Activated CD8-positive, alpha-beta T cell treated with anti-CD3 and anti-CD28 coated beads, Interleukin-2, amount 10 ng/mL, durations not matched to agents 7 days and 5 days (primary cell): ENCODE data around the gene ZMYM2. TPM values are rescaled to one million over a fixed set of nuclear protein-coding genes. Genes with fewer than 3 reads are reported as not detected.
A peak's percentile ranks its signal among the peaks of the same experiment; 100 is the strongest.
"Not testable (repeated sequence)": the region's sequence is repeated elsewhere in the genome, so short reads cannot be mapped to it uniquely, and the experiment has no call there.

Experiments used
- ATAC-seq: fragments of 150-1000 bp; cut with Tn5 transposase; one replicate; pipeline ENCODE4 v1.10.0; 2021; ENCODE audit warnings: moderate library complexity
- CTCF ChIA-PET: fragments of 350-600 bp; sonication (Branson Sonifier 250); formaldehyde crosslinking; loops from one replicate; lab custom pipeline; 2021; ENCODE audit warnings: antibody characterized with exemption; lab: Charles Lee
- POLR2A ChIA-PET: fragments of 350-600 bp; sonication (Branson Sonifier 250); formaldehyde crosslinking; loops from one replicate; lab custom pipeline; 2021; ENCODE audit warnings: antibody characterized with exemption; lab: Charles Lee
- DNase-seq: peaks from one replicate; pipeline ENCODE4 v3.0.0-alpha.2; 2020
- H3K27ac Mint-ChIP-seq: one replicate; pipeline ENCODE4 v1.8.0; 2021; ENCODE audit warnings: mild to moderate bottlenecking, mixed read lengths
- H3K27me3 Mint-ChIP-seq: one replicate; pipeline ENCODE4 v1.8.0; 2021; ENCODE audit warnings: low read depth, mixed read lengths
- H3K36me3 Mint-ChIP-seq: one replicate; pipeline ENCODE4 v1.8.0; 2021; ENCODE audit warnings: low read depth, mixed read lengths
- H3K4me1 Mint-ChIP-seq: one replicate; pipeline ENCODE4 v1.8.0; 2021; ENCODE audit warnings: low read depth, mixed read lengths
- H3K4me3 Mint-ChIP-seq: one replicate; pipeline ENCODE4 v1.8.0; 2021; ENCODE audit warnings: mild to moderate bottlenecking, mixed read lengths
- H3K9me3 Mint-ChIP-seq: one replicate; pipeline ENCODE4 v1.8.0; 2022; ENCODE audit warnings: mixed read lengths; ENCODE audit not compliant: insufficient read depth
- total RNA-seq, 2 experiments: library from RNA; stranded (reverse); gene quantifications; one replicate each; pipeline ENCODE4 v1.2.3, GENCODE V29; 2021

ZMYM2 gene
- total RNA-seq, 2 experiments from 2014 or later = 45.6 to 51.8 TPM

DNA sequence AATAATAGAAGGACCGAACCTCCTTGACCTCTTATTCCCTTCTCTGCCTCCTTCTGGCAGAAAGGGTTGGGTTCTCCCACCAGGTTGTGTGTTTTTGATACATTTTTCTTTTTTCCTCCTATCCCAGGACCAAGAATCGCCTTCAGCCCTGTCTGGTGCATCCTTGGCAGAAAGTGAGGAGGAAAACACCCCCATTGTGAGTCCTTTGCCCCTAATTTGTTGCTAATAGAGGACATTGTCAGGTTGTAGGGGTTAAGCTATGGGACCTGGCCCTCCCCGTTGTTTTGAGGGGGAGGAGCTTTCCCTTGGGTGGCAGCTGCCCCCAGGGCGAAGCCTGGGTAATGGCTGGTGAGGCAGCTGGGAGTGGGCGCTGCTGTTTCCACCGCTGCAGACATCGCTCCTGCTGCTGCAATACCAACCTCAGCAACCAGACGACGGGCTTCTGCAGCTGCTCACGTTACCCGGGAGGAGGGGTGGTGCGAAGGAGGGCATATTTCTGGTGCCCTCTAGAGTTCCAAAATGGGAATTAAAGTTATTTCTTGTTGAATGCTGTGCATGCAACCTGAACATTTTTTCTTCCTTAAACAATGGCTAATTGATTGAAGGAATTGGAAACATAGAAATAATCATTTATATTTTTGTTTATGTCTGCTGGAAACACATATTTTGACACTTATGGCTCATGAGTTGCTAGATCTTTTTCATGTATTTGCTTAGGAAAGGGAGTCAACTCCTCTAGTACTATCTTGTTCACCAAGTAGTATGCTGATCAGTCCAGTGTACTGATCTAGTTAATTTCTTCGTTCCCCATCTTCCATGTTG lies 1.5 kb downstream of the ZMYM2 start:
- POLR2A ChIA-PET = interaction anchor here (1.1 kb wide), 1 partner anchor 96 kb away, joined by 4 read pairs; no protein-coding TSS in a partner anchor
- CTCF ChIA-PET = interaction anchor here (0.7 to 1.3 kb wide), 9 partner anchors 9 to 168 kb away, joined by 3 to 12 read pairs (median 5); partner anchors contain the start of gene ZMYM5
- Mint-ChIP-seq H3K27ac (peak overlapping the region; percentile 99), H3K27me3 (peaks cover 2% of the 10 kb centered on the region), H3K9me3 (no peaks in the 10 kb centered on the region), H3K4me3 (peak overlapping the region; percentile 96), H3K36me3 (peaks cover 13% of the 10 kb centered on the region), H3K4me1 (peaks cover 27% of the 10 kb centered on the region)
- ATAC-seq (peak; percentile 47), DNase-seq (peak; percentile 91)

DNA sequence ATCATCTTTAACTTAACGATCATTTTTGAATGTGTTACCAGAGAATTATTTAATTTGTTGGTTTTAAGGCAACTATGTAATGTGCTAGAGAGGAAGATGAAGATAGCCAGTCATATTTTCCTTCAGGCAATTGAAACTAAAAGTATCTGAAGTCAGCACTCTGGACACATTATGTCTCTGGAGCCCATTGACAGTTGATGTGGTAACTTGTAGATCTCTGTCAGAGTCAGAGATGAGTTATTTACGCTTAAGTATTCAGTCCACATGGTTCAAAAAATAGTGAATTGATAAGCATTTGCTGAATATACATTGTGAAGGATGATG lies 2.1 kb downstream of the ZMYM2 start:
- H3K36me3 Mint-ChIP-seq = peaks cover 18% of the 10 kb centered on the region
- CTCF ChIA-PET = interaction anchor here (0.9 to 1.3 kb wide), 5 partner anchors 9 to 168 kb away, joined by 3 to 12 read pairs (median 6); no protein-coding TSS in a partner anchor
- peaks cover 27% of the 10 kb centered on the region for H3K4me1 Mint-ChIP-seq
- H3K27ac Mint-ChIP-seq = peak overlapping the region; percentile 99
- no peaks in the 10 kb centered on the region for H3K9me3 Mint-ChIP-seq
- DNase-seq = no peak
- peaks cover 2% of the 10 kb centered on the region for H3K27me3 Mint-ChIP-seq
- peak overlapping the region; percentile 96 for H3K4me3 Mint-ChIP-seq
- POLR2A ChIA-PET = interaction anchor here (1.1 kb wide), 1 partner anchor 96 kb away, joined by 4 read pairs; no protein-coding TSS in a partner anchor
- ATAC-seq = no peak

DNA sequence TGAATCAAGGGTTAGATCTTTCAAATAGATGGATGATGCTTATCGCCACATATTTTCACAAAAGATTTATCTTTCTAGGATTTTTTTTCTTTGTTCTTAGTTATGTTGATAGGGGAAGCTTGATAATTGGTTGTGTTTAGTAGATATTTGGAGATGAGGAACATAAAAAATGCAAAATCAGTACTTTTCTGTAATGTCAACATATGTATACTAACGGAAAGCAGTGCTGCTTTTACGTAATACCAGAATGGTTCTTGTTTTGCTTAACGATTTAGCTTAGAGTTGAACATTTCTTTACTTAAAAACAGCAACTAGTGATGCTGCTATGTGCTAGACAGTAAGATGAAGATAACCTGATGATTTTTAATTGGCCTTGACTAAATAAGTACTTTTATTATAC lies 3.0 kb downstream of the ZMYM2 start:
- POLR2A ChIA-PET = no interaction called here
- peak overlapping the region; percentile 12 for H3K4me3 Mint-ChIP-seq
- peaks cover 27% of the 10 kb centered on the region for H3K4me1 Mint-ChIP-seq
- H3K36me3 Mint-ChIP-seq = peaks cover 18% of the 10 kb centered on the region
- H3K27me3 Mint-ChIP-seq = no peaks in the 10 kb centered on the region
- peak overlapping the region; percentile 48 for H3K27ac Mint-ChIP-seq
- no peaks in the 10 kb centered on the region for H3K9me3 Mint-ChIP-seq
- ATAC-seq = no peak
- CTCF ChIA-PET = interaction anchor here (0.6 to 1.0 kb wide), 2 partner anchors 11 to 109 kb away, joined by 3 read pairs; no protein-coding TSS in a partner anchor
- no peak for DNase-seq

DNA sequence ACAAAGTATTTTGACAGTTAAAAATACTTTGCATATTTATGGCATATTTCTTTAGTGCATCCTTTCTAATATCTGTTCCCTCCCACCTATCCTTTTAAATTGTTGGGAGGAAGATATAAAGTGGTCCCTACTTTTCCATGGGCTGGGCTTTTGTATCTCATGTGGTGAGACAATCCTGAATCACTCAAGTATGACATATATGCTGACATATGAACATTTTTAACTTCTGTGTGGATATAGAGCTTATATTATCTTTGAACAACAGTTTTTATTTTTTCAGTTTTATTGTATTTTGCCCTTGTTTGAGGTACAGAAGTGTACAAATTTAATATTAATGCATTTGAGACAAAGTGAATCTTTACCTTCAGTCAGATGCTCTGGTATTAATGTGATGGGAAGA lies 3.4 kb downstream of the ZMYM2 start:
- no peak overlapping the region for H3K4me3 Mint-ChIP-seq
- H3K9me3 Mint-ChIP-seq = no peaks in the 10 kb centered on the region
- ATAC-seq = no peak
- ChIA-PET CTCF (interaction anchor here (0.6 to 1.0 kb wide), 2 partner anchors 12 to 109 kb away, joined by 3 read pairs; no protein-coding TSS in a partner anchor), POLR2A (no interaction called here)
- H3K4me1 Mint-ChIP-seq = peaks cover 27% of the 10 kb centered on the region
- H3K27me3 Mint-ChIP-seq = no peaks in the 10 kb centered on the region
- no peak overlapping the region for H3K27ac Mint-ChIP-seq
- peaks cover 21% of the 10 kb centered on the region for H3K36me3 Mint-ChIP-seq
- DNase-seq = no peak

DNA sequence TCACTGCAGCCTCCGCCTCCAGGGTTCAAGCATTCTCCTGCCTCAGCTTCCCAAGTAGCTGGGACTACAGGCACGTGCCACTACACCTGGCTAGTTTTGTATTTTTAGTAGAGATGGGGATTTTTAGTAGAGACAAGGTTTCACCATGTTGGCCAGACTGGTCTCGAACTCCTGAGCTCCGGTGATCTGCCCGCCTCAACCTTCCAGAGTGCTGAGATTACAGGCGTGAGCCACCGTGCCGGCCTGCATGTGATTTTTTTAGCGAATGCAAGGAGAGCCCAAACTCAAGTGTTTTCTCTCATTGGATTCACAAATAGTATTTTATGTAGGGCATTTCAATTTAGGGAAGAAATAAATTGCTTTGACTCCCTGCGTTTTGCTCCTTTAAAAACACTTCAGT lies 4.4 kb downstream of the ZMYM2 start:
- H3K27ac Mint-ChIP-seq = no peak overlapping the region
- no peaks in the 10 kb centered on the region for H3K9me3 Mint-ChIP-seq
- peaks cover 27% of the 10 kb centered on the region for H3K36me3 Mint-ChIP-seq
- no peak overlapping the region for H3K4me3 Mint-ChIP-seq
- ChIA-PET CTCF (no interaction called here), POLR2A (no interaction called here)
- ATAC-seq = no peak
- peaks cover 29% of the 10 kb centered on the region for H3K4me1 Mint-ChIP-seq
- H3K27me3 Mint-ChIP-seq = no peaks in the 10 kb centered on the region
- no peak for DNase-seq

DNA sequence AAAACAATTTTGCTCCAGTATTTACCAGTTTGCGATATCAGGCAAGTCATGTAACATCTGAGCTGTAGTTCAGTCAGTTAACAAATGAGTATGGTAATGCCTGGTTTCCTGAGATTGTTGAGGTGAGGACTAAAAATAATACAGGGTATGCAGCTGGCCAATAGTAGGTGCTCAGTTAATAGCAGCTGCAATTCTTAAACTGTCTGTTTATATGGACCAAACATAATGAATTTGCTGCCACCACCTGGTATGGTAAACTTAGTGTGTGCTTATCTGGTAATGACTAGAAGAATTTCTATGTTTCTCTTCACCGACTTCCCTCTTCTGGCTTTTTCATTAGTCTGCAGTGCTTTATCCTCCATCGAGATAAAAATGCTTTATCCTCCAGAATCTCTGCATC lies 9.1 kb downstream of the ZMYM2 start:
- Mint-ChIP-seq H3K27ac (no peak overlapping the region), H3K4me3 (no peak overlapping the region), H3K9me3 (no peaks in the 10 kb centered on the region), H3K4me1 (peaks cover 4% of the 10 kb centered on the region), H3K36me3 (peaks cover 19% of the 10 kb centered on the region), H3K27me3 (no peaks in the 10 kb centered on the region)
- CTCF ChIA-PET = interaction anchor here (0.5 to 3.8 kb wide), 3 partner anchors 8 to 25 kb away, joined by 3 to 12 read pairs (median 3); no protein-coding TSS in a partner anchor
- DNase-seq (no peak), ATAC-seq (no peak)
- POLR2A ChIA-PET = no interaction called here

DNA sequence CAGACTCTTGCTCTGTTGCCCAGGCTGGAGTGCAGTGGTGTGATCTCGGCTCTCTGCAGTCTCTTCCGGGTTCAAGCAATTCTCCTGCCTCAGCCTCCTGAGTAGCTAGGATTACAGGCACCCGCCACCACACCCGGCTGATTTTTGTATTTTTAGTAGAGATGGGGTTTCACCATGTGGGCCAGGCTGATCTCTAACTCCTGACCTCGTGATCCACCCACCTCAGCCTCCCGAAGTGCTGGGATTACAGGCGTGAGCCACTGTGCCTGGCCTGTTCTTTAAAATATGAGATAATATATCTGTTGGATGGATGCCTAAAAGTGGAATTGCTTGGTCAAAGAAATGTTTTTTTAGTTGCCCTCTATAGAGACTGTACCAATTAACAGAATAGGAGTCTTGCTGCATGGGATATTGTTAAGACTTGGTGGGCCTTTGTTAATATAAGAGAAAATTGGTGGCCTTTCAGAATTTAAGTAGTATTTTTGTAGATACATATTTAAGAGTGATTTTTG lies 16.0 kb downstream of the ZMYM2 start:
- H3K4me1 Mint-ChIP-seq = not testable (repeated sequence)

DNA sequence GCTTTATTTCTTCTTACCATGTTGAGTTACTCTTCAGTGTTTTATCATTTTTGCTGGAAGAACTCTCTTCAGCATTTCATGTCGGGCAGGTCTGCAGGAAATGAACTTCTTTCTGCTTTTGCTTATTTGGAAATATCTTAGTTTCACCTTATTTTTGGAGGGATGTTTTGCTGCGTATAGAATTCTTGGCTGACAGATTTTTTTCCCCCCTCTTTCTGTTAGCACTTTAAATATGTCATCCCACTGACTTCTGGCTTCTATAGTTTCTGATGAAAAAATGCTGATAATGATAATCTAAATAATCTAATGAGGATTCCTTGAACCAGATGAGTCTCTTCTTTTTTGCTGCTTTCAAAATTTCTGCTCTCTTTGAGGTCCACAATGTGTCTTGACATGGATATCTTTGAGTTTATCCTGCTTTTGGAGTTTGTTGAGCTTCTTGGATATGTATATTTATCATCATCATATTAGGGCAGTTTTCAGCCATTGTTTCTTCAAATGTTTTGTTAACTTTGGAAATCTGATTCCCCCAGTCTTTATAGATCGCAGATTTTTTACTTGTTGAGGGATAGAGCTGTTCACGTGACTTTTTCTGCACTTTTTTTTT lies 20.4 kb downstream of the ZMYM2 start:
- Mint-ChIP-seq H3K27me3 (no peaks in the 10 kb centered on the region), H3K27ac (no peak overlapping the region), H3K36me3 (peaks cover 60% of the 10 kb centered on the region), H3K4me1 (peaks cover 8% of the 10 kb centered on the region), H3K4me3 (no peak overlapping the region), H3K9me3 (no peaks in the 10 kb centered on the region)
- POLR2A ChIA-PET = no interaction called here
- CTCF ChIA-PET = interaction anchor here (0.7 kb wide), 2 partner anchors 11 to 23 kb away, joined by 3 read pairs; no protein-coding TSS in a partner anchor
- no peak for DNase-seq
- ATAC-seq = no peak

More for the DNA sequence above, 16.0 kb downstream of the ZMYM2 start:
- H3K9me3 Mint-ChIP-seq, H3K4me3 Mint-ChIP-seq, CTCF ChIA-PET, POLR2A ChIA-PET, H3K27me3 Mint-ChIP-seq, DNase-seq, H3K27ac Mint-ChIP-seq, ATAC-seq: not testable (repeated sequence)
- H3K36me3 Mint-ChIP-seq = peaks cover 52% of the 10 kb centered on the region

DNA sequence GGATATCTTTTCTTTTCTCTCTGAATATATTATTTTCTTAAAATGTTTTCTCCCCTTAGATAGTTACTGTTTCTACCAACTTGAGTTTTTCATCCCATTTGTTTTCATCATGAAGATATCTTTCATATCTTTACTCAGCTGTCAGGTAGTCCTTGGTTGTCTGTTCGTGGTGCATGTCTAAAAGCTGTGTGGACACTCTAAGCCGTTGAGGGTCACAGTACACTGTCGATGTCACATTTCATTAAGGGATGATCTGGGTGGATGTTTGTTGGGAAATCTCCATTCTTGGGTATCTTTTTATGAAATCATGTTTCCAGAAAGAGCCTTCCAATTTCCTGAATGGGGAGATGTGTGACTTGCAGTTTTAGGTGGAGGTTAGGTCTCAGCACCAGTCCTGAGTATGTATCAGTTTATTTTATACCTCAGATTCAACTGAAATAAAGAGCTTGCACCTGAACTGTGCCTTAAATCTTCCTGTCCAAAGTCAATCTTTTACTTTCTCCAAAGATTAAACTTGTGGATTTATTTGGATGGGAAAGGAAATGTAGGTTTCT lies 23.2 kb downstream of the ZMYM2 start:
- H3K27ac Mint-ChIP-seq = no peak overlapping the region
- DNase-seq (no peak), ATAC-seq (no peak)
- H3K9me3 Mint-ChIP-seq = no peaks in the 10 kb centered on the region
- no peak overlapping the region for H3K4me3 Mint-ChIP-seq
- ChIA-PET CTCF (no interaction called here), POLR2A (no interaction called here)
- peaks cover 12% of the 10 kb centered on the region for H3K4me1 Mint-ChIP-seq
- H3K27me3 Mint-ChIP-seq = no peaks in the 10 kb centered on the region
- peaks cover 39% of the 10 kb centered on the region for H3K36me3 Mint-ChIP-seq

DNA sequence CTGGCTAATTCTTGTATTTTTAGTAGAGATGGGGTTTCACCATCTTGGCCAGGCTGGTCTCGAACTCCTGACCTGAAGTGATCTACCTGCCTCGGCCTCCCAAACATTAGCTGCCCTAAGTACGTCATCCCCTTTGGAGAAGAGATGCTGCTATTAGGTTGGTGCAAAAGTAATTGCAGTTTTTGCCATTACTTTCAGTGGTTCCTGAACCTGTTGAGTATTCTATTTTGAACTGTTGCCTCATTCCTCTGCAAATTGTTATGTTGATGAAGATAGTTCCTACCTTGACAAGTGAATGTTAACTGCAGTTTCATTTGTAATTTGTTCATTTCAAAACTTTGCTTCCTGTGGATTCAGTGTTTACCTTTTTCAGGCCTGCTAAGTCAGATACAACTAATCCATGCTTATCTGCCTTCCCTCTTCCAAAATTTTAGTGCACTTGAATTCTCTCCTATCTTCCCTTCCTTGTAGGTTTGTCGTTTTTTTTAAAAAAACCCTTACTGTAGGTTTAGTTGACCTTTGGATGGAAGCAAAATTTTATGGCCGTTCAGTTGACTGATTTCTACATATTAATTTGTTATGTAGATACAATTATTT lies 24.0 kb downstream of the ZMYM2 start:
- ATAC-seq (no peak), DNase-seq (no peak)
- Mint-ChIP-seq H3K9me3 (no peaks in the 10 kb centered on the region), H3K36me3 (peaks cover 34% of the 10 kb centered on the region), H3K4me3 (no peak overlapping the region), H3K27ac (no peak overlapping the region), H3K27me3 (no peaks in the 10 kb centered on the region), H3K4me1 (peaks cover 12% of the 10 kb centered on the region)
- POLR2A ChIA-PET = no interaction called here
- CTCF ChIA-PET = no interaction called here
